Skeletal muscle cell (primary cell): ENCODE data around the gene PRPF6.
A peak's percentile ranks its signal among the peaks of the same experiment; 100 is the strongest.

Source experiments
- DNase-seq: peaks from one replicate; pipeline ENCODE4 v3.0.0-alpha.2; 2010; ENCODE audit warnings: low read depth
- H3K4me3 ChIP-seq: 2 replicates; pipeline ENCODE4 v1.5.1; 2011; ENCODE audit warnings: low read depth, mild to moderate bottlenecking, control low read depth, low read length, moderate library complexity

PRPF6 gene

GRCh38 chr20:64027981-64028685, 47.2 kb downstream of the PRPF6 start:
- H3K4me3 ChIP-seq, result no peak overlapping the region
- DNase-seq, result no peak

GRCh38 chr20:64029293-64030117, 48.6 kb downstream of the PRPF6 start:
- DNase-seq, result no peak

GRCh38 chr20:64030371-64031134, 49.6 kb downstream of the PRPF6 start:
- DNase-seq, result no peak
- H3K4me3 ChIP-seq, result no peak overlapping the region

More at GRCh38 chr20:64029293-64030117, 48.6 kb downstream of the PRPF6 start:
- H3K4me3 ChIP-seq, result no peak overlapping the region

- H3K4me3 ChIP-seq, result no peak overlapping the region
- no peak for DNase-seq
Measured at GRCh38 chr20:64031822-64032314, 50.9 kb downstream of the PRPF6 start.

GRCh38 chr20:64032706-64033624, 52.0 kb downstream of the PRPF6 start:
- DNase-seq, result no peak

GRCh38 chr20:64033981-64034493, 53.1 kb downstream of the PRPF6 start:
- no peak overlapping the region for H3K4me3 ChIP-seq
- no peak for DNase-seq

More at GRCh38 chr20:64032706-64033624, 52.0 kb downstream of the PRPF6 start:
- no peak overlapping the region for H3K4me3 ChIP-seq

- DNase-seq, result no peak
- H3K4me3 ChIP-seq, result no peak overlapping the region
Measured at GRCh38 chr20:64035066-64035932, 54.4 kb downstream of the PRPF6 start.

GRCh38 chr20:64035933-64036345, 55.0 kb downstream of the PRPF6 start, which contains the start of gene C20orf204:
Gene C20orf204 (plus strand): TSS chr20:64036182. CDS start chr20:64036324, 142 bp downstream.
- H3K4me3 ChIP-seq, result no peak within 1 kb of the TSS
- no peak for DNase-seq

- no peak overlapping the region for H3K4me3 ChIP-seq
- no peak for DNase-seq
Measured at GRCh38 chr20:64036346-64037198, 55.6 kb downstream of the PRPF6 start.

GRCh38 chr20:64037199-64037497, 56.2 kb downstream of the PRPF6 start:
- no peak for DNase-seq
- H3K4me3 ChIP-seq, result no peak overlapping the region

GRCh38 chr20:64037498-64038213, 56.7 kb downstream of the PRPF6 start:
- no peak overlapping the region for H3K4me3 ChIP-seq
- no peak for DNase-seq

GRCh38 chr20:64038224-64038564, 57.3 kb downstream of the PRPF6 start:
- DNase-seq, result no peak

GRCh38 chr20:64038565-64039292, 57.8 kb downstream of the PRPF6 start:
- DNase-seq, result no peak

More at GRCh38 chr20:64038224-64038564, 57.3 kb downstream of the PRPF6 start:
- H3K4me3 ChIP-seq, result no peak overlapping the region

GRCh38 chr20:64039293-64040160, 58.6 kb downstream of the PRPF6 start:
- peak overlapping the region; percentile 37 for H3K4me3 ChIP-seq
- no peak for DNase-seq

More at GRCh38 chr20:64038565-64039292, 57.8 kb downstream of the PRPF6 start:
- H3K4me3 ChIP-seq, result peak overlapping the region; percentile 37
